GM18520 (cell line): Measurements from ENCODE around the gene NCOA3.

ENCODE experiments used
- ATAC-seq: cut with Tn5 transposase; IDR thresholded peaks from one replicate; pipeline ENCODE4 v1.9.1; 2021; ENCODE audit not compliant: unreplicated experiment

NCOA3 gene

DNA sequence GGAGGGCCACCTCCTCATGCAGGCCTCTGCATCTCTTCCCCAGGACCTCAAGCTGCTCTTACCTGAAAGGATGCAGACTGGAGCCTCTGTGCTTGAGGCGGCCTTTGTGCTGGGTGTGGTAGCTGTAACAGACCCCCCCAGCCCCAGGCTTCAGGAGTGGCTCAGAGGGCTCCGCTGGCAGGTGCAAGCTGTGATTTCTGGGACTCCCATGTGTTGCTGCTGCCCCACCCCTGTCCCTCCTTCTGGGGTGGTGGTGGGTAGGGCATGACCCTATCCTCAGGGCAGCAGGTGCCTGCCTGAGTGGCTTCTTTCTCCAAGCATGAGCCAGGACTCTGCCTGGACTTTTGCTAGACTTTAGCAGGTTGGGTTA, 162.4 kb downstream of the NCOA3 start:
- ATAC-seq: no peak

DNA sequence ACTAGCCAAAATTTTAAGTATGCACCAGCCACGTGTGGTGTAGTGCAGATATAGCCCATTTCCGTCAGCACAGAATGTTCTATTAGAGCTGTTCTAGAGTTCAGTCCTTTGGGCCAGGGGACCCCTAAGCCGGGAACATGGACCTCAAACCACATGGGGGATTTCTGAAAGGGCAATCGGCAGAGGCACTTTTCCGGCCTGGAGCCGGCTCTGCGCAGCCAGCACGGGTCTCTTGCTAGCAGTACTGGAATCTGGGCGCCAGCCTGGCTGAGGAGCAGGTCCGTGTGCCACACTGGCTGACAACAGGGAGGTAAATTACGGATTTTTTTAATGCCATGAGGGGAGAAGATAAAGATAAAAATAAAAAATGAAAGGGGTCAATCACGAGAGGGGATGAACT, 163.1 kb downstream of the NCOA3 start:
- no peak for ATAC-seq

DNA sequence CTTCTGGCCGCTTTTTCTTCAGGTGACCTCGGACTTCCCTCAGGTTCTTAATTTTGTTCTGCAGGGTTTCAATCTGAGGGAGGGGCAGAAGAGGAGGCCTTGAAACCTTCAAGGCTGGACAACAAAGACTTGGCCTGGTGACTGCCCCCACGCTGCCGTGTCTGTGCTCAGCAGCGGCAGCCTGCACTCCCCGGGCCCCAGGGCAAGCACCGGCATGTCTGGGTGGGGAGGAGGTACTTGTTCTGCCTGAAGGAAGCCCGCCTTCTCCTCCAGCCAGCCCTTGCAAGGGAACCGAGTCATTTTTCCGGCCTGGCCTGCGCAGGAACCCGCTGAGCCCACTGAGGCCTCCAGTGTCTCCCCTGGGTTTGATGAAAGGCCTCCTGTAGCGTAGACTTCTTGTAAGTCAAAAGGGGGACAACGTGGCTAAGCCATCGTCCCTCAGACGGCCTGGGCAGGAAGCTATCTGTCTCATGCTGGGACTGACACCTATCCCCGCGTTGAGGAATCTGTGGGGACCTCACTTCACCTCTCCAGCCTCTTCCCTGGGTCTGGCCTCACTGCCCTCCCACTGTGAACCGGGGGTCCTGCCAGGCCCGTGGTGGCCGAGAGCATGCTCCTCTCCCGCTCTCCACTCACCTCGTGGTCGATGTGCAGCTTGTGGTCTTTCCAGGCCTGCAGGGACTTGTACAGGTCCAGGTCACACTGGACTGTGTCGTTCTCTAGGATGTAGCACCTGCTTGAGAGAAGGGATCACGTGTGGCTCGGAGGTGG, 163.7 kb downstream of the NCOA3 start:
- no peak for ATAC-seq

DNA sequence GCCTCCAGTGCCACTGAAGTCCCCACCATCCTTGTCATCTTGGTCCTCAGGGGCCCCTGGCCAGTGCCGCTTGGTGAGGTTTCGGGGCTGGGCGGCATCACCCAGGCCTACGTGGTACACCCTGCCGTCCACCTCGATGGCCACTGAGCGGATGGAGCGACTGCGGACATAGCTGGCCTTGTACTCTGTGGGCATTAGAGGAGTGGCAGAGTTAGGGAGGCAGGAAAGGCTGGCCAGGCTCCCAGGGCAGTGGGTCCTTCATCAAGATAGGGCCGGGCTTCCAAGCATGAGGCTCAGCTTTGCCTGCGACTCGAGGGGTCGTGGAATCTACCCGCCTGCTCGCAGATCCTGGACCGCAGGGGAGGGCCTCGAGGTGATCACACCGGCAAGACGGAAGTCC, 164.6 kb downstream of the NCOA3 start:
- no peak for ATAC-seq

DNA sequence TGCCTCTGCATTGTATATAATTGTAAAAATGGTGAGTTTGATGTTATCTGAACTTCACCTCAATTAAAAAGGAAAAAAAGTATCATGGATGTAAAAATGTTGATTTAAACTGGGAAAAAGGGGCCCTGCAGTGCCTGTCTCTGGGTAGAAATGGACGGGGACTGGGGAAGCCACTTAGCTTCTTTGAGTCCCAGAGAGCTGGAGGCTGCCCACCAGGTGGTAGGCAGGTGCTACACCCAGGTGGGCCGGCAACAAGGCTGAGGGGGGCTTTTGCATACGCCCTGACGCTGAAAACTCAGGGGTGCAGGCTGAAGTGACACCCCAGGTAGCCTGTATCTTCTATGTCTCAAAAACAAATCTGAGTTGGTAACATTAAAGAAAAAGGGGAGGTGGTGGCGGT, 165.4 kb downstream of the NCOA3 start:
- no peak for ATAC-seq

DNA sequence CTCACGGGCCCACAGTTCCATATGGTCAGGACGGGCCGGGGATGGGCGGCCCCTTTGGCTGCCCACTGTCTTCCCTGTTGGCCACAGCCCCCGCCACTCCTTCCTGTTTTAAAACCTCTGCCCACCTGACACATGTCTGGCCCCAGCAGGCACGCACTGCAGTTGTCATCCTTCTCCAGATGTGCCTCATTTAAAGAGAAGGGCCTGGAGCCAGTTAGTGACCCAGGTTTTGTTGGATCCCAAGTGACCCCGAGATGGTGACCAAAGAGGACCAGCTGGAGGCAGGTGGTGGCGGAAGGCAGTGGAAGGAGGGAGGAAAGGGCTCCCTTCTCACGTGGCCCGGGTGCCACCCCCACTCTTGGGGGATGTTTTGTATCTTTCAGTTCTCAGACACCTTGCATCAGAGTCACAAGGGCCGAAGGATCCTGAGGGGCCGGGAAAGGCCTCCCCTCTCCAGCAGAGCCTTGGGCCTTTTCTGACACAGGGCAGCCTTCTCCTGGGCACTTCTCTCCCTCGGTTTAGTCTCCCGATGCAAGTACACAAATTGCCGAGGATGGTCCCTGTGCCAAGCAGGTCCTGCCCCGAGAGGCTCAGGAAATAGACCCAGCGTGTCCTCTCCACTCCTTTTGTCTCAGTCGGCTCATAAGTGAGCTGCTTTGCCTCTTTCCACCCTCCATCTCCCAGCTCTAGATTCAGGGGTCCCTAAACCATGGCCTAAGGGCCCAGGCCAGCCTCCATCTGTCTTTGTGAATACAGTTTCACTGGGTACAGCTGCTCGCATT, 166.0 kb downstream of the NCOA3 start:
- ATAC-seq: no peak

DNA sequence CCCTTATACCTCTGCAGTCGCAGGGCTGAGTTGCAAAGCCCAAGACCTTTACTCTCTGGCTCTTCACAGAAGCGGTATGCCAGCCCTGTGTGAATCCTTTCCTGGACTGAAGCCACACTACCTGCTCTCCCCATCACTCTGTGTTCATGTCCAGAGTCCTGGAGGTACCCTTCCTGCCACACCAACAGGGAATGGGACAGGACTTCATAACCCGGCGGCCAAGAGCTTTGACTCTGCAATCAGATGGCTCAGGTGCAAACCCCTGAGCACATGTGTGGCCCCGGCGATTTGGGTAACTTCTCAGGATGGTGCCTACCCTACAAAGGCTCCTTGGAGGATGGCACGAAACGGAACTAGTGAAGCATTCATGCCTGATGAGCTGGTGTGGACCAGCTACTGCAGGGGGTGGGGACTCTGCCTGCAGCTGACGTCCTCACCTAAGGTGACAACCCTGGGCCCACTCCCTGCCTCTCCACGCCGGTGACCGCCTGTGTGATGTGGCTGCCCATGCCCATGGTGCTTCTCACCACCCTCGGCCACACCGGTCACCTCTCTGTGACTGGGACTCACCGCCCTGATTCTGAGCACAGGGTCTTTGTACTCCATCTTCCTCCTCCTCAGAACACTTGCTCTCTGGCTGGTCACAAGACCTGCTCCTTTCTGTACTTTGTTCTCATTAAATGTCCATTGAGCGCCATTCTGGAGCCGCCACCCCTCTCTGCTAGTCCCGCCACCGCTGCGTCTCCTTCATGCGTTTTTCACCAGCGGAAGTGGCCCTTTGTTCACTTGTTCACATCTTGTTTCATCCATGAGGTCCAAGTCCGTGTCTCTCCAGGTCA, 166.8 kb downstream of the NCOA3 start:
- no peak for ATAC-seq

DNA sequence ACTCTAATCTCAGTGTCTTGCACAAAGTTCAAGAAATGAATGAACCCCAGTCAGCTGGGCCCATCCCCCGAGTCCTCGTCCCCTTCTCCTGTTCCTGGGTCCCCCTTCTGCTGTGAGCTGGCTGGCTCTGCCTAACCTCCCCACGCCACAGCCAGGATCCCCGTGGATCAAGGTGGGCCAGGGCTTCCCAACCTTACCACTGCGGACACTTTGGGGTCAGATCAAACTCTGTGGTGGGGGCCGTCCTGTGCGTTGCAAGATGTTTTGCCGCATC, 167.4 kb downstream of the NCOA3 start:
- ATAC-seq: no peak

DNA sequence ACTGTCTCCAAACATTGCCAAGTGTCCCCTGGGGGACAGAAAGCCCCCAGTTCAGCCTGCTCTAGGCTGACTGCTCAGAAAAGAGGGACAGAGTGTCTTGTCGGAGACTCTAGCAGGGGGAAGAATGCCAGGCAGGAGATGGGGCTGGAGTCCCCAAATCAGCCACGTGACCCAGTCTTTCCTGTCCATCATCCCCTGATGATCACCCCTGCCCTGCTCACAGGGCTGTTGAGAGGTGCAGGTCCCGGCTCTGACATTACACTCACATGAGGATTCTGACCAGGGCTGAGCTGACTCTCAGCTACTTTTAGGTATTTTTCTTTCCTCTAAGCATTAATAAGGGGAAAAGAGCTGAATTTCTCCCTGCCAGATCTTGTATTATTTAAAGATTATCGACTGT, 167.8 kb downstream of the NCOA3 start:
- no peak for ATAC-seq

DNA sequence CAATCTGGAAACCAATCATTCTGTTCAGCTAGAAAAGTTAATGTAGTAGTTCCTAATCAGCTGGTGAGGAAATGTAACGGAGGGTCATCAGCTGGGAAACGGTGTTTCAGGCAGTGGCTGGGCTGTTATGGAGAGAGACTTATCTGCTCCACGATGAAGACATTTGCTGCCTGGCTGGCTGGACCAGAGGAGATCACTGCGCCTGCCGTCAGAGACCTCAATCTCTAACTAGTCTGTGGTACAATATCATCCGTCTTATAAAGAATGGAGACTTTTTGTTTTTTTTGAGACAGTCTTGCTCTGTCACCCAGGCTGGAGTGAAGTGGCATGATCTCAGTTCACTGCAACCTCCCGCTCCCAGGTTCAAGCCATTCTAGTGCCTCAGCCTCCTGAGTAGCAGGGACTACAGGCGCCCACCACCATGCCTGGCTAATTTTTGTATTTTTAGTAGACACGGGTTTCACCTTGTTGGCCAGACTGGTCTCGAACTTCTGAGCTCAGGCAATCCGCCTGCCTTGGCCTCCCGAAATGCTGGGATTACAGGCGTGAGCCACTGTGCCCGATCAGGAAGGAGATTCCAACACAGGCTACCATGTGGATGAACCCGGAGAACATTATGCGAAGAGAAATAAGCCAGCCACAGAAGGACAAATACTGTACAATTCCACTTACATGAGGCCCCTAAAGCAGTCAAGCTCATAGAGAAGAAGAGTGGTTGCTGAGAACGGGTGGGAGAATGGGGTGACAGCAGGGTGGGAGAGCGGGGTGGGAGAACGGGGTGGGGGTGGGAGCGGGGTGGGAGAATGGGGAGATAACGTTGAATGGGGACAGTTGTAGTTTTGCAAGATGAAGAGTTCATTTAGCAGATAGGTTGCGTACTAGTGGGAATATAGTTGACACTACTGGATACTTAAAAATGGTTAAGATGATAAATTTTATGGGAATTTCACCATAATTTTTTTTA, 168.5 kb downstream of the NCOA3 start:
- ATAC-seq: no peak

DNA sequence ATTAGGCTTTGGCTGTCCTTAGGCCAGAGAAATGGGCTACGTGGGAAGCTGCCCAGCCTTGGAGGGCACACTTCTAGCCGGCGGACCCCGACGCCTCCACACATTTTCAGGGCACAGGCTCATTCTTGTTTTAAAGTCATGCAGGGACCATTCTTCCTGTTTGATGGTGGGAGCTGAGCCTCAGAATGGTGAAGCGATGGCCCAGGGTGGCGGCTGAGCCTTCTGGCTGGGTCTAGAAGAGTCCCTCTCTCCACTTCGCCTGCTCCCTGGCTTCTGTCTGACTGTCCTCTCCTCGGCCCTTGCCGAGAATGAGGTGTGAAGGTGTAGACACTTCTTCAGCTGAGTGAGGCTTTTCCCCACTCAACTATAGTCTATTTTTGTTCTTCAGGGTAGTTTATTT, 169.2 kb downstream of the NCOA3 start:
- no peak for ATAC-seq

DNA sequence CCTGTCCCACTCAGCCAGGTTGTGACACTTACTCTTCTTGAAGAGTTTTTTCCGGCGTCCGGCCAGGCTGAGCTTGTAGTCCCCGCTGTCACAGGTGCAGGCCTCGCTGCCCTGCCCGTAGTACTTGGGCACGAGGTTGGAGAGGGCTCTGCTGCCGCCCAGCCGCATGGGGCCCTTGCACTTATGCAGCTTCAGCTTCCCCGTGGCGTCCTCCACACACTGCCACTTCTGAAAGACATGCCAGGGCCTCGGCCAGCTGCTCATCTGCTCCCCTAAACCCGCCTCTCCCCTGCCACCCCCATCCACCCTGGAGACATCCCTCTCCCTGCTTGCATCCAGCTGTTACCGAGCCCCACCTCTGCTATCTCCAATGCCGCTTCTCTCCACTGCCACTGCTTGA, 170.5 kb downstream of the NCOA3 start:
- no peak for ATAC-seq

DNA sequence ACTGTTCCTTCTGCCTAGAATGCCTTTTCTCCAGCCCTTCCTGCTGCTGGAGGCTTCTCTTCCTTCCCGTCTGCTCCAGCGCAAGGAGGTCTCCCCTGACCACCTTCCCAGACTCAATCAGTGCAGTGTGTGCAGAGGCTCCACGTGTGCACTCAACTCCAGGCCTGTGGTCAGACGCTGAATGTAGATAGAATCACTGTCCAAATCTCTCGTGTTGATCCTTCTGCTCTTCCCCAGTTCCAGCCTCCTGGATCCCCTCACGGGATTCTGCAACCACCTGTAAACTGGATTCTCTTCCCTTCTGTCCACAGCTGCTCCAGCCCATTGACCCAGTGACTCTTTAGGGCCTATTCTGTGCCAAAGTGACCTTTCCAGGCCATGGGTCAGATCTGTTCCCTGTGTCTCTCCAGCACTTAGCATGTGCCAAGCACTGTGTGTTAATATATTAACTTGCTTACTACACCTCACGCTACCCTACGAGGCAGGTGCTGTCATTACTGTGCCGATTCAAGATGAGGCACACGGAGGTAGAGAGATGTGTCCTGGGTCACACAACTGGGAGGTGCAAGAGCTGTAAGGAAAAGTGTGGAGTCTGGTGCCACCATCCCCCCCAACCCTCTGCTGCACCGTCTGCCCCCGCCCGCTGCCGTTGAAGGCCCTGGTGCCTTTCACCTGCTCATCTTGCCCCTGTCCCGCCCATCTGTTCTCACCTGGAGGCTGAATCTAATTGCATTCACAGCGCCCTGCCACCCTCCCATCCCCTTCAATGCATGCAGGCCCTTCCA, 171.4 kb downstream of the NCOA3 start:
- ATAC-seq: no peak

DNA sequence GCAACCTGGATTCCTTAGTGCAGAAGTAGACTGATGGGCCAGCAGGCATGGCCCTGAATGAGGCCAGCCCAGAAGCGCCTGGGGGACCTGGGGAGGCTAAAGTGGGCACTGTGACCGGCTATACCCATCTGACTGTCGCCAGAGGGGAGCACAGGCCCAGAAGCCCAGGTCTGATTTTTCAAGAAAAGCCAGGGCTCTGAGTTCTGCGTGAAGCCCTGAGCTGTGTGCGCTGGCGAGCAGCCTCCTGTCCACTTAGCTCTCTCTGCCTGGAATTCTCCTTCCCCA, 171.9 kb downstream of the NCOA3 start:
- ATAC-seq: no peak

DNA sequence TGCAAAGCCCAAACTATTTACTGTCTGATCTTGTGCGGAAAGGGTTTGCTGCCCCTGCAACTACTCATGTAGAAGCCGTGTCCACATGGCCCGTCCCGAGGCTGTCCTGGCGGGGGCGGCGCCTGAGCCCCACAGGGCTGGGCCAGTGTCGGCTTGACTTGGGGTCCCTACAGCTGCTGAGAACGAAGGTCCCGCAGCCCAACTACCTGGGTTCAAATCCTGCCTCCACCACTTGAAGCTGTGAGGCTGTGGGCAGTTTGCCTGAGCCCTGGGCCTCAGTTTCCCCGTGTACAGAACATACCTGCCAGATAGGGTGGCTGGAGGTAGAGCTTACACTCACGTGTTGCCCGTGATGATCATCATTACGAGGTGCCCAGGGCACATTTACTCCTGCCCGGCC, 172.5 kb downstream of the NCOA3 start:
- ATAC-seq: no peak

DNA sequence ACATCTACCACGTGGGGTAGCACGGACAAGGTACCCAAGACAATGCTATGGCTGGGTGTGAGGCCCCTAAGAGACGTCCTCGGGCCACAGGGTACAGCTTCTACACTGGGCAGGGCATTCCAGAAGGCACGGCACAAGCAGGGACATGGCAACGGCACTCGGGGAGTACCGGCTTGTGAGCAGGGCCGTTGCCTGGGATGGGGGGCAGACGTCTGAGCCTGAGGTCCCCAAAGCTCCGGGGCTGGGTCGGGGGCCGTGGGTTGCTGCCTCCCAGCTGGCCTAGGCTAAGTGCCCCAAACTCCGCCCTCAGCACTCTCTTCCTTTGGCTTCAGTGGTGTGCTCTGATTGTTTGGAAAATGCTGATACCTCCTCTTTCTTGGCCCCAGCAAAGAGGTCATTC, 173.0 kb downstream of the NCOA3 start:
- no peak for ATAC-seq

DNA sequence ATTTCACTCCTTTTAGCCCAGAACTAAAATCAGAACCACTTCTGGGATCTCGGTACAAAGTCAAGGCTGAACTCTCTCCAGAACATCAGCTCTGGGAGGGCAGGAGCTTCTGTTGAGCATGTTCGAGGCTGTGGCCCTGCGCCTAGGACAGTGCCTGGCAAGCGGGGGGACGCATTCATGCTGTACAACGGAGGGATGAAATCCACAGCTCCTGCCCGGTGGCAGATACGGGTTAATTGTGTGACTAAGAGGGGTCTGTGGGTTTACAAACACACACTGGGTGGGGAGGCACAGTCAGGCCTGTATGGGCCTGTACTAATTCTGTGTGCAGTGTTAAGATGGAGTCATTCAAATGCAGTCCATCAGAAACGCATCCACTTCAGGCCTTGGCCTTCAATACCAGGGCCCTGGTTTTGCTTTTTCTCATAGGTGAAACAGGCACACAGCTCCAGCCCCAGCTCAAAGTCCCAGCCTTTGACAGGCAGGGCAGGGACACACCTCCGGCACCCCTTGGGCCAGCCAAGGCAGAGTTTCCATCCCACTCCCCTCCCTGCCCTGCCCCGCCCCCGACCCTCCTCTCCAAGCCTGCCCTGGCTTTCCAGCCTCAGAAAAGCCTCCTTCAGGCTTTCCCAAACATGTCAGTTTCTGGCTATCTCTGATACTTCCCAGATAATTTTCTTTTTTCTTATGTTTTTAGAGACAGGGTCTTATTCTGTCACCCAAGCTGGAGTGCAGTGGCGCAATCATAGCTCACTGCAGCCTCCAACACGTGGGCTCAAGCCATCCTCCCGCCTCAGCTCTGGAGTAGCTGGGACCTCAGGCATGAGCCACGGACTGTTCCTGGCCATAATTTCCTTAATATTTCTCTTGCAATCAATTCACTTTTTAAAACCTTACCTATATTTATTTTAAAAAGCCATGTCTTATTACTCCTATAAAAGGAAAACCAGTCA, 173.8 kb downstream of the NCOA3 start:
- no peak for ATAC-seq

DNA sequence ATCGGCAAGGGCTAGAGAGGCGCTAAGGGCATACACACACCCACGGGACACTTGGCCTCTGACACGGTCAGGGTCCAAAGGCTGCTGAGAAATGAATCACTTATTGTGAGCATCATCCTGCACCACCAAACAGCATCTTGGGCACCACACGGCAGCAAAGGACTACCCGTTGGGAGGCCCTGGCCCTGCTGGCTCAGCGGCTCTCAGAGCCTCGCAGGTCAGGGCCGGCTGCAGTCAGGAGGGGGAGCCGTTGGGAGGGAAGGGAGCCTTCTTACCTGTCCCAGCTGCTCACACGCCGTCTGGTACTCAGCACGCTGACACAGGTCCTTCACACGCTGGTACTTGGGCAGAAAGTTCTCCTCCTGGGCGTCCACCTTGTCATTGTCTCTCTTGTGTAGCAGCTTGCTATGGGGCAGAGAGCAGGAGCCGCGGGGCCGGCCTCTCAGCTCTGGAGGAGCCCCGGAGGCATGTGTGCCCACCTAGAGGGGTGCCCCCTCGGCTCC, 174.6 kb downstream of the NCOA3 start:
- no peak for ATAC-seq
